GM10248 (cell line): Measurements from ENCODE around the gene PDZD4.
A peak's percentile ranks its signal among the peaks of the same experiment; 100 is the strongest.

Experiments used
- CTCF ChIA-PET: fragments of 300-600 bp; sonication (Branson Sonifier 250); formaldehyde crosslinking; extraction: SDS; loops from one replicate; lab custom pipeline; 2021; ENCODE audit warnings: antibody characterized with exemption; lab: Yijun Ruan, JAX
- POLR2A ChIA-PET: fragments of 350-650 bp; sonication (Branson Sonifier 250); formaldehyde crosslinking; extraction: SDS; loops from one replicate; lab custom pipeline; 2020; ENCODE audit warnings: antibody characterized with exemption; lab: Yijun Ruan, JAX
- DNase-seq: peaks from one replicate; pipeline ENCODE4 v3.0.0; 2012; ENCODE audit errors: extremely low spot score
- TF ChIP-seq, protein P1 (sequence below): IDR thresholded peaks from 2 replicates; pipeline ENCODE4 v1.5.1; 2012; ENCODE audit warnings: mild to moderate bottlenecking, low read depth; ENCODE audit errors: extremely low read depth, missing control alignments, control extremely low read depth

Gene PDZD4

GRCh38 chrX:153875391-153876111 lies 45.2 kb upstream of the PDZD4 start:
- TF ChIP-seq, protein P1, sequence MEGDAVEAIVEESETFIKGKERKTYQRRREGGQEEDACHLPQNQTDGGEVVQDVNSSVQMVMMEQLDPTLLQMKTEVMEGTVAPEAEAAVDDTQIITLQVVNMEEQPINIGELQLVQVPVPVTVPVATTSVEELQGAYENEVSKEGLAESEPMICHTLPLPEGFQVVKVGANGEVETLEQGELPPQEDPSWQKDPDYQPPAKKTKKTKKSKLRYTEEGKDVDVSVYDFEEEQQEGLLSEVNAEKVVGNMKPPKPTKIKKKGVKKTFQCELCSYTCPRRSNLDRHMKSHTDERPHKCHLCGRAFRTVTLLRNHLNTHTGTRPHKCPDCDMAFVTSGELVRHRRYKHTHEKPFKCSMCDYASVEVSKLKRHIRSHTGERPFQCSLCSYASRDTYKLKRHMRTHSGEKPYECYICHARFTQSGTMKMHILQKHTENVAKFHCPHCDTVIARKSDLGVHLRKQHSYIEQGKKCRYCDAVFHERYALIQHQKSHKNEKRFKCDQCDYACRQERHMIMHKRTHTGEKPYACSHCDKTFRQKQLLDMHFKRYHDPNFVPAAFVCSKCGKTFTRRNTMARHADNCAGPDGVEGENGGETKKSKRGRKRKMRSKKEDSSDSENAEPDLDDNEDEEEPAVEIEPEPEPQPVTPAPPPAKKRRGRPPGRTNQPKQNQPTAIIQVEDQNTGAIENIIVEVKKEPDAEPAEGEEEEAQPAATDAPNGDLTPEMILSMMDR = no peak
- peak; percentile 77 for DNase-seq
- POLR2A ChIA-PET = no interaction called here
- CTCF ChIA-PET = no interaction called here

- CTCF ChIA-PET = no interaction called here
- TF ChIP-seq, protein P1 = no peak
- DNase-seq = no peak
- POLR2A ChIA-PET = no interaction called here
Observed at GRCh38 chrX:153874366-153875125, 44.2 kb upstream of the PDZD4 start.

DNA sequence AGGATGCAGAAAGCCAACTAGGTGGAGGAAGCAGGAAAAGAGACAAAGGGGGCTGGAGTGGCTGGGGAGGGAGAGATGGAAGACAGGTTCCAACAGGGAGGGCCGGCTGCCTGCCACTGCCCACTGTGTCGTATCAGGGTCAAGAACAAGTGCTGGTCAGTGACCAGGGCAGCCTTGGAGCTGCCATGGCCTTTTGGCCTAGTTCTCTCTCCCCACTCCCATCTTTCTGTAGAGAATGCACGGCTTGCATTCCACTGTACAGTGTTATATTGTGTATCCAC lies 43.7 kb upstream of the PDZD4 start:
- ChIA-PET CTCF (no interaction called here), POLR2A (no interaction called here)
- TF ChIP-seq, protein P1 = no peak
- DNase-seq = no peak

DNA sequence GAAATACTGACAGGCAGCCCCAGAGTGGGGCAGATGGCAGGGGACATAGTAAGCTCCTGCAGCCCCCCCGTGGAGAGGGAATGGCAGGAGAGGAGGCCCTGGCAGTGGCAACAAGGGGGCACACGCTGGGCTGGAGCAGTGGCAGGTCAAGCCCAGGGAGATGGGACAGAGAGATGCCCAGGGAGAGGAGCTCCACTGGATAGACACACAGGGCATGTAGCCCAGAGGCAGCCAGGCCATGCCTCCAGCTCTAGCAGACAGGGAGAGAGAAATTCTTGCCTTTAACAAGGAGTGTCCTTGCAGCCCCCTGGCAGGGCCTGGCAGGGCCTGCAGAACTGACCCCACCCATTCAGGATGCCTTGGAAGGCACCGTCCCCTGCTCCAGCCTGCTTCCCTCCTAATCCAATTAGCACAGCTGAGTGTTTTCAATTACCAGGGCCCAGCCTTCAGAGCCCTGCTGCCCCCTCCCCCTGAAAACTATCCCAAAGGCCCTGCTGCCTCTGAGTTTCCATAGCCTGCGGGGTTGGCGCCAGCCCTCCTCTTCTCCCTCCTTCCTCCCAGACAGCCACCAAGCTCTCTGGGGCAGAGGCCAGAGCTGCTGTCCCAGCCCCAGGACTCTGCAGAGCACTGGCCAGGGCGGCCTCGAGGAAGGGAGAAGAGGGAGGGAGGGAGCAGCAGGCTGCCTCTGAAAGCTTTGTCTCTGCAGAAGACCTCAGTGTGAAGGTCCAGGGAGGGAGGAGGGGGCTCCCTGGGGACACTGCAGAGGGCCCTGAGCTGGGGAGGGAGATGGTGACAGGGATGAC lies 43.1 kb upstream of the PDZD4 start:
- CTCF ChIA-PET = no interaction called here
- POLR2A ChIA-PET = no interaction called here
- DNase-seq = peak; percentile 18
- TF ChIP-seq, protein P1 = no peak

DNA sequence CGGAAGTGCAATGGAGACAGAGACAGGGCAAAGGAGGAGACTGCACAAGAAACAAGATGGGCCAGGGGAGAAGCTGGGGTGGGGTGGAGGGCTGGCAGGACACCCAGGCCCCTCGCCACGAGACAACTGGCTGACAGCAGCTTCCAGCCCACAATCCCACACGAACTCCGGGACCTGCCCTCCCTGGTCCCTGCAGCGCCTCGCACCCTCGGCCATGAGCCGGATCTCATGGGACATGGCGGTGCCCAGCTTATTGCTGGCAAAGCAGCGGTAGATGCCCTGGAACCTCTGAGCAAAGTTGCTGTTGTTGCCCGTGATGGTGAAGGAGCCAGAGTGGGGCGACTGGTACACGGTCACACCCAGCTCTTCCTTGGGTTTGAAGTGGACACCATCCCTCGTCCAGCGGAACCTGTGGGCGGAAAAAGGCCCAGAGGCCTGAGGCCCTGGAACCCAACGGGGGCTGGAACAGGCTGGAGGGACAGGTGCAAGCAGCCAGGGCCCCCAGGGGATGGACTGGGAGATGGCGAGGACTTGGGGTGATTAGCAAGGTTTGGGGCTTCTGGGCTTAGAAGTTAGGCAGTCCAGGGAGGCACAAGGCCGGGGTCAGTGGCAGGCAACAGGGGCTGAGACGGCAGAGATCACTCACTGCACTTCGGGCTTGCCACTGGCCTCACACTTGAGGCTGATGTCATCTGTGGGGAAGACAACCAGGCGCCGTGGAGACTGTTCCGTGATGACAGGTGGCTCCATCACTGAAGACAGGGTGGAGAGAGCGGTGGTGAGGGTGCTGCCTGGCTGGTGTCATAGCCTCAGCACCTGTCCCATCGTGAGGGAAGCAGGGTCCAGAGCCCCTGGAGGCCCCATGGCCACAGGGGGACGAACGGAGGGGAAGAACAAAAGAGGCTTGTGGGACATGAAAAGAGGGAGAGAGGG lies 41.9 kb upstream of the PDZD4 start:
- POLR2A ChIA-PET = no interaction called here
- CTCF ChIA-PET = no interaction called here
- TF ChIP-seq, protein P1 = no peak
- no peak for DNase-seq

- ChIA-PET CTCF (no interaction called here), POLR2A (no interaction called here)
- TF ChIP-seq, protein P1 = no peak
Observed at GRCh38 chrX:153871451-153871850, 41.1 kb upstream of the PDZD4 start.

More at GRCh38 chrX:153871451-153871850, 41.1 kb upstream of the PDZD4 start:
- DNase-seq = no peak
